NCI-H2171 (cell line): ENCODE data around the gene KBTBD6.
"Not testable (repeated sequence)": the region's sequence is repeated elsewhere in the genome, so short reads cannot be mapped to it uniquely, and the experiment has no call there.

ENCODE experiments used
- DNase-seq: peaks from one replicate; lab custom pipeline; 2025; lab: John Stamatoyannopoulos, UW

KBTBD6 gene, protein sequence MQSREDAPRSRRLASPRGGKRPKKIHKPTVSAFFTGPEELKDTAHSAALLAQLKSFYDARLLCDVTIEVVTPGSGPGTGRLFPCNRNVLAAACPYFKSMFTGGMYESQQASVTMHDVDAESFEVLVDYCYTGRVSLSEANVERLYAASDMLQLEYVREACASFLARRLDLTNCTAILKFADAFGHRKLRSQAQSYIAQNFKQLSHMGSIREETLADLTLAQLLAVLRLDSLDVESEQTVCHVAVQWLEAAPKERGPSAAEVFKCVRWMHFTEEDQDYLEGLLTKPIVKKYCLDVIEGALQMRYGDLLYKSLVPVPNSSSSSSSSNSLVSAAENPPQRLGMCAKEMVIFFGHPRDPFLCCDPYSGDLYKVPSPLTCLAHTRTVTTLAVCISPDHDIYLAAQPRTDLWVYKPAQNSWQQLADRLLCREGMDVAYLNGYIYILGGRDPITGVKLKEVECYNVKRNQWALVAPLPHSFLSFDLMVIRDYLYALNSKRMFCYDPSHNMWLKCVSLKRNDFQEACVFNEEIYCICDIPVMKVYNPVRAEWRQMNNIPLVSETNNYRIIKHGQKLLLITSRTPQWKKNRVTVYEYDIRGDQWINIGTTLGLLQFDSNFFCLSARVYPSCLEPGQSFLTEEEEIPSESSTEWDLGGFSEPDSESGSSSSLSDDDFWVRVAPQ

DNA sequence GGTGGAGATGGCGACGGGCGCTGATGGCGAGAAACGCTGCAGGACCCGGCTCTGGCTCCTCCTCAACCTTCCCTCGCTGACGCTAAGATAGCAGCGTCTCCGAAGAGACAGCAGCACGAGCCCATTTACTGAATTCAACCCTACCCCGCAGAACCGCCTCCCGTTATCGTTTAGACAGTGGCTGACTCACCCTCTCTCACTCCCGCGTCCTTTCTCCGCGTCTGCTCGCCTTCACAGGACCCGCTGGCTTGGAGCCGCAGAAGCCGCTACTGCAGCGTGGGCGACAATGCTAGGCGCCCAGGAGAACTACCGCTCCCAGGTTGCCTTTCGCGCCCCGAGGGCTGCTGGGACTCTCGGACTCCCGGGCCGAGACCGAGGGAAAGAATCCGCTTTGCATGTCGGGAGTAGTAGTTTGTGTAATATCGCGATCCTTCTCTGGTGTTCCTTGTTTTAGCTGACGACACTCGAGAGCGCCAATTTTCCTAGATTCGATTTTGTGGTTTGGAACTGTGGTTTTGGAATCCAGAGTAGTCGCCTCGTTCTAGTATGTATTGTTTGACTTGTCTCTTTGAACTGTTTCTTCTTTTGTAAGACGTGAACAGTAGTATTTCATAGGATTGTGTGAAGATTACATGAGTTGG is at the start of gene KBTBD6:
TSS of gene KBTBD6 (minus strand) at position 291 of the 641 bp plus-strand sequence. CDS start 291 bp downstream, outside the sequence.
- peak; percentile 90 for DNase-seq

DNA sequence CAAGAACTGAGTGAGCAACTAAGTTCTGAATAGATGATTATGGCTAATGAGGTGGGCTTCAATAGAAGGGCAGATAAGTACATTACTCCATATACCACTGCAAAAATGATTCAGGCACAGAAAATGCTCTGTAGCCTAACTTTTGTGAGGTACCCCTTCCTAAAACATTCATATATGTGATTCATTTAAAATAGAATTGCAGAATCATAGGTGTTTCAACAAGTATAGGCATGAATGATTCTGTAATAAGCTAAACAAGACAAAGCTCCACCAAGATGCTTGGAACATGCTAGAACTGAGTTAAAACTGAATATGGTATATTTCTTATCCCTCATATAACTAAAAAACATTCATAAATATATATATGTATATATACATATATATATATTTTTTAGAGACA is 49.6 kb upstream of the KBTBD6 start:
- no peak for DNase-seq

DNA sequence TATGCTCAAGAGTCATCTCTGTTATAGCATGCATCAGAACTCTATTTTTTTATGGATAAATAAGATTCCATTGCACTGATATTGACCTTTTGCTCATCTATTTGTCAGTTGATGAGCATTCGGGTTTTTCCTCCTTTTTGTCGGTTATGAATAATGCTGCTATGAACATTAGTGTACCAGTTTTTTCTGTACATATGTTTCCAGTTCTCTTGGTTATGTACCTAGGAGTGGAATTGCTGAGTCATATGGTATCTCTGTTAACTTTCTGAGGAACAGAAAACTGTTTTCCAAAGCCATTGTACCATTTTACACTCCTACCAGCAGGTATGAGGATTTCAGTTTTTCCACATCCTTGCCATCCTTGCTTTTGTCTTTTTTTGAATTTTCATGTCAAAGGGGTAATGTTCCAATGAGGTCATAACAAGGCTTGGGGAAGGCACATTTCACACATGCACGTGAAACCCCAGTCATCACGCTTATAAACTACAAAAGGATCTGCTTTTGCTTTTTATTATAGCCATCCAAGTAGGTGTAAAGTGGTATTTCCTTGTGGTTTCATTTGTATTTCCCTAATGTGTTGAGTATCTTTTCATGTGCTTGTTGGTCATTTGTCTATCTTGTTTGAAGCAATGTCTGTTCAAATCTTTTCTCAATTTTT is 47.1 kb upstream of the KBTBD6 start:
- DNase-seq: no peak

DNA sequence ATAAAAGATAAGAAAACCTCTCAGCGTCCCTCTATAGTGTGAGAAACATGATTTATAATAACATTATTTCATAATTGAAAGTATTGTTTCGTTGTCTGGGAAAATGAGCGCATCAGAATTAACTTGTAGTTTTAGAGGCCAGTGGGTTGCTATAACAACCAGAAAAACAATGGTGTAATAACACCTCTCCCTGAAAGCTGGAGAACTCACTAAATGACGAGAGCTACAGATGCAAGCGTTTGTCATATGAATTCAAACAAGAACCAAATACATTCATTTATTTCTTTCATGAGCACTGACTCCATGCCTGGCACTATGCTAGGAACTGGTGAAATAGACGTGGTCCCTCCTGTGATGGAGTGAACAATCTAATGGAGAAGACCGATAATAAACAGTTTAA is 45.4 kb upstream of the KBTBD6 start:
- no peak for DNase-seq

DNA sequence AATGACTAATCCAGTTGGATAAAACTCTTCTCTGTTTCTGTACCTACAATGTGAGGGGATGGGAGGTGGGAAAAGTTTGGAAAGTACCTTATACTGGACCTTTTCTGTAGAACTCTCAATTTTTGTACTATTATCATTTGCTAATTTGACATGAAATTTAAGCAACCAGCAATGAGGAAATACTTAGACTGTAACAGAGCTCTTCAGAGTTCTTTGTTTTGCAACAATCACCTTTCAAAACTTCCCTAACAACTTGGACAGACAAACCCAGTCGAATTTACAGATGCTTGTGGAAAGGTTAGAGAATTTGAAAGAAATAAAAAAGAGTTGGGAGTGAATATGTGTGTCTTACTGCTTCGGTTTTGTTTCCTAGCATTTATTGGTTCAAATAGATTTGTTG is 45.0 kb upstream of the KBTBD6 start:
- DNase-seq: no peak

DNA sequence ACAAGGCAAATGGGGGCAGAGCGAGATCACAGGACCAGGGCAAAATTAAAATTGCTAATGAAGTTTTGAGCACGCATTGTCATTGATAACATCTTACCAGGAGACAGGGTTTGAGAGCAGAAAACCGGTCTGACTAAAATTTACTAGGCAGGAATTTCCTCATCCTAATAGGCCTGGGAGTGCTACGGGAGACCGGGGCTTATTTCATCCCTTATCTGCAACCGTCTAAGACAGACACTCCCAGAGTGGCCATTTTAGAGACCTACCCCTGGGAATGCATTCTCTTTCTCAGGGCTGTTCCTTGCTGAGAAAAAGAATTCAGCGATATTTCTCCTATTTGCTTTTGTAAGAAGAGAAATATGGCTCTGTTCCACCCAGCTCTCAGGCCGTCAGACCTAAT is 43.0 kb upstream of the KBTBD6 start:
- not testable (repeated sequence) for DNase-seq

DNA sequence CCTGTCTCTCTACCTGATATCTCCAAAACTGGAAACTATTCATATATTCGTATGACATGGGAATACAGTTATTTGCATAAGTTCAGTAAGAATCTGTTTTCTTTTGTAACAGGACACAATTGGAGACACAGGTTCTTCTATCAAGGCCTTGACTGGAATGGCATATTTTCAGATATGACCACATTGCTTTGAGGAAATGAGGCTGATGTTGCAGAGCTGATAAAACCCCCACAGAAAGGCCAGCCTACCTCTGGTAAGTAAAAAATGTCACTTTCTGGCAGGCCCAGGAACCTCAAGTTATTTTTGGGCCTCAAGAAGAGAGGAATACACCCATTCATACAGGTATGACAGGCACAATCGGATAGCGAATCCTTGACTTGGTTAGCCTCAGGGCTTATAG is 29.5 kb upstream of the KBTBD6 start:
- DNase-seq: no peak

DNA sequence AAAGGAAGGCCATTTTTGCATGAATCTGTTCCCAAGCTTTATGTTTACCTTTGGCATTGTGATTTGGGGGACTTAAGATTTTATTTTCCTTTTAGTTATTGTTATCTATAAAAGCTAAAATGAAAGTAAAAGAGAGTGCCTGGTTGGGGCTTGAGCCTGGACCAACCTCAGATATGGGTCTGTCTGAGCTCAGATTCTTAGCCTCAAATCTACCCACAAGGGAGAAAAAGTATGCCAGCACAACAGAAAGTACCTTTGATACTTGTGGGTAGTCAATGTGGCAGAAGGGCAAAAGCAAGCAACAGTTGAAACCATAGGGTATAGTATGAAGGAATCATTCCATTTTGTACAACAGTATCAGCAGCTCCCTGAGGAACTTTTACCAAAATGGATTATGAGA is 26.6 kb upstream of the KBTBD6 start:
- no peak for DNase-seq

DNA sequence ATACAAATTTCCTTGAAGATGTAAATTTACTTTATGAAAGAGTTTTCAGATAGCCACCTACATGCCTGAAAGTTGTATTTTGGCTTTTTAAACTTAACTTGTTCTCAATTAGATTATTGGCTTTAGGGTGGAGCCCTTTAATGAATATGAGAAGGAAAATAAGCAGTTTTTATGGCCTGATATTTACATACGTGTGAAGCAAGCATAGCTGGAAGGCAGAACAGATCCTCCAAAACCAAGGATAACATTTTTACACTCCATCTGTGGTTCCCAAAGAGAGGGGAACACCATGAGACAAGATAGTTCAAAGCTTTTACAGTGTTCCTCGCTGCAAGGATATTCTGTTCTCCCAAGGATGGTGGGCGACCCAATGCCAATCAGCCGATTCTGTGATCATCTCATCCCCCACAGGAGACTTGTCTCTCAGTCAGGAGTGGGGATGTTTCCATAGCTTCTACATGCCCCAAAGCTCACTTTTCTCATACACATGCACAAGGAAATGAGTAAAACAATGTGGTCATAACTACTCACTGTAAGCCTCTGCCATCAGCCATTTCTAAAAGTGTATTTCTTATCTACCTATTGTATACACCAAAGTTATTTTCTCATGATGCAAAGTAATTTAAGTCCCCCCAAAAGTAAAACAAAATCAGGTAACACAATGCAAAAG is 24.6 kb upstream of the KBTBD6 start:
- no peak for DNase-seq

DNA sequence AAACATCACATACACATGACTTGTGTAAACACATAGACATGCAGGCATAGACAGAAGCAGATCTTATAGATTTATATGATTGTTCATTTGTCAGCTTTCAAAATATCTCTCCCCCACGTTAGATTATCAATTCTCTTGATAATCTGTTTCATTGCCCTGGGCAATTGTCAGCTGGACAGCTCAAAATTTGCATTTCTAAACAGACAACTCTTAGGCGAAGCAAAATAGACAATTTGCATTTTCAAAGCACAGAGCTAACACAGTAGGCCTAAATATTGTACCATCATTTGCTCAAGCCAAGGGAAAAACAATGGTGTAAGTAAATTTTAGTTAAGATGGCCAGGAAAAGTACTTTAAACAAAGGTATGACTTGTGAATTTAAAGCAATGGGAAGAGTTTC is 24.0 kb upstream of the KBTBD6 start:
- no peak for DNase-seq

DNA sequence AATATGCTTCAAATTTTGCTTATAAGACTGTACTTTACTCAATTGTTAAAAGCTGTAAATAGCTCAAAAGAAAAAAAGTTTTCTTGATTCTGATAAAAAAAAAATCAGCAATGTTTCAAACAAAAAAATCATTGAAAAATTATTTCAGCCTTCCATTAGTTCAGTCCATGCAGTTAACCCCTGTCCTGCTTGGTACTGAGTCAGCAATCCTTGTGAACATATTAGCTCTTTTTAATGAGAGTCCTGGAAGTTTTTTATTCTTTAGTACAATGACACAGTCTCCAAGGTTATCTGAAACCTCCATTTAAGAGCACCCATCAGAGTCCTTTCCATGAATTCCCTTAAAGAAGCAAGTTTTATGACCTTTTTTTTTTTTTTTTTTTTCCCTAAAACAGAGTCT is 21.4 kb upstream of the KBTBD6 start:
- DNase-seq: no peak

DNA sequence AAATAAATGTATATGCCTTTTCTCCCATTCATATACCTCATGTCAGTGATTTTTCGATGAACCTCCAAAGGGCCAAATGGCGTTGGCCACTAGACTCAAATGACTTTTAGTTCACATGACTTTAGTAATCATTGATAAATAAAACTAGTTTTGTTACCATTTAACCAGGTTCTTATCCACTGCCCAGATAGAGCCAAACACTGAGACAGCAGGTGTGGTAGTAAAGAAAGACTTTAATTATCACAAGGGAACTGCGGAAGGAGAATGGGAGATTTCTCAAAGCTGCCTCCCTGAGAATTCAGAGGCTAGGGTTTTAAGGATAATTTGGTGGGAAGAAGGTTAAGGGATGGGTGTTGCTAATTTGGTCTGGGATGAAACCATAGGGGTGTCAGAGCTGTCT is 19.4 kb upstream of the KBTBD6 start:
- no peak for DNase-seq

DNA sequence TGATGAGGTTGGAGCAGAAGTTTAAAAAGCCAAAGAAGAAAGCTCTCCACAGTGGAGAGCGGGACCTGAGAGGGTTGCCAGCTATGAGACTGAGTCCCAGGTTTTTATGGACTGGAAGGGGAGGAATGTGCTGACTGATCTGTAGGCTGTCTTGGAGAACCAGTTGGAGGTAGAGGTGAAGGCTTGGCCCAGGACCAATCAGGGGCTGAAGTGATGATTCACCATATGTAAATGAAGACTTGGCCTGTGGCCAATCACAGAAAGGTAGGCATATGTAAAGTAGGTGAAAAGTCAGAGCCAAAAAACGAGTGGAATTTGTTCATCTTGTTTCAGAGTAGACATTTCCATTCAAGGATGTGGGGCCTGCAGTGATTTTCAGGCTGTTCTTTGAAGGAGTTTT is 17.5 kb upstream of the KBTBD6 start:
- no peak for DNase-seq

DNA sequence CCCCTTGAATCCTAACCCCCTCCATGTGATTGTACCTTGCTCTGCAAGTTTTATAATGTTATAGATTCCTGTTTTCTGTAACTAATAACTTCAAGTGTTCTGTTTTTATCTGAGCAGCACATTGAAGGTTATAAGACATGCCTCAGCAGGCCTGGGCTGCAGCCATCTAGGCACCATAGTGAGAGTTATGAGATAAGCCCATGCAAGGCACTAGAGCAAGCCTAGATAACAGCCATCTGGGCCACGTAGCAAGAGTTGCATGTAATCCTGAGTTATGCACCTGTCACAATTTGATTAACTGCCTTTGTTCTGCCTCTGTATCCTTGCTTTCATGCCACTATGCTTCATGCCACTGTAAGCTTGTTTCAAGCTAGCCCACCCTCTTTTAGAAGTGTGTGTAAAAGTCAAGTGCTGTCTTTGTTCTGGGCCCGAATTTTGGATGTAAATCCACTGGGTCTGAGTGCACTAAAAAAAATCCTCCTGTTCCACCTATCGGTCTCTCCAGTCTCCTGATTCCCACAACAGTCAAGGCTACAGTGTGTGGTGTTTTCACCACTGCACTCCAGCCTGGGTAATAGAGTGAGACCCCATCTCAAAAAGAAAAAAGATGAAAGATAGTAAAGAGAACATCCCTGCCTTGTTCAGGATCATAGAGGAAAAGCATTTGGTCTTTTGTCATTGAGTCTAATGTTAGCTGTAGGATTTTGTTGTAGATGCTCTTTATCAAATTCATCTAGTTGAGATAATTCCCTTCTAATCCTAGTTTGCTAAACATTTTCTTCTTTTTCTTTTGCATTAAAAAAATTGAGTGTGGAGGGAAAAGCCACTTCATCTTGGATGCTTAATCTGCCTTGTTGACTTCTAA is 16.0 kb upstream of the KBTBD6 start:
- no peak for DNase-seq

DNA sequence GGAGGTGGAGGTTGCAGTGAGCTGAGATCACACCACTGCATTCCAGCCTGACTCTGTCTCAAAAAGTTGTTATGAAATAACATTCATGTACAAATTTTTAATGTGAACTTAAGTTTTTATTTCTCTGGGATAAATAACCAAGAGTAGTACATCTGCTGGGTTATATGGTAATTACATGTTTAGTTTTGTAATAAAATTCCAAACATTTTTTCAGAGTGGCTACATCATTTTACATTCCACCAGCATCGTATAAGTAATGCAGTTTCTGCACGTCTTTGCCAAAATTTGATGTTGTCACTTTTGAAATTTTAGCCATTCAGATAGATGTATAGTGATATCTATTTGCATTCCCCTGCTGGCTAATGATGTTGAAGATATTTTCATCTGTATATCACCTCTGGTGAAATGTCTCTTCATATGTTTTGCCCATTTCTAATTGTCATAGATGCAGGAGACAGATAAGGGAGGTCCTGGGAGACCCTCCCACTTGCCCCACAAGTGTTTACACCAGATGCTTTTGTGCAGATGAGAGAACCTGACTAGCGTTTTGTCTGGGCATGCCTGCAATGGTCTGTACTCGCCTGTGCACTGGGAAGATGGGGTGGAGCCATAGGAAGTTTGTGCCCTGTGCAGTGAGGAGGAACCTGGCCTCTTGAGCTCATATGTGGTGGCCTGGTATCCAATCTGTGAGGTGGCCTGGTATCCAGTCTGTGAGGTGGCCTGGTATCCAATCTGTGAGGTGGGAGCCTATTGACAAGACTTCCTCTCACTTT is 12.7 kb upstream of the KBTBD6 start:
- peak; percentile 10 for DNase-seq

DNA sequence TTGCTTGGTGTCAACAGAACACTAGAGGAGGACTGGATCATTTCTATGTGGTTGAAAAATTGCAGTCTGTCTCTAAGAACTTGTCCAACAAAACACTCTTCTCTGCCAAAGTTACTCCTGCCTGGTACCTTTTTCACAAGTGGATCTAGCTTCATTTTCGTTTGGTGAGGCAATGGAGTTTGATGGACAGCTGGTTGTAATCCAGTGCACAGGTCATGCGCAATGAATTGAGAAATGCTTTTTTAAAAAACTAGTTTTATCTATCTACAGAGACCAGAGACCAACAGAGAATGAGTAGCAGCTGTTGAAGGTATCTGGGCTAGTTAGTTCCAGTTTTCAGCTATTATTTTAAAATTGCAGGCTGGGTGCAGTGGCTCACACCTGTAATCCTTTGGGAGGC is 12.0 kb upstream of the KBTBD6 start:
- no peak for DNase-seq

DNA sequence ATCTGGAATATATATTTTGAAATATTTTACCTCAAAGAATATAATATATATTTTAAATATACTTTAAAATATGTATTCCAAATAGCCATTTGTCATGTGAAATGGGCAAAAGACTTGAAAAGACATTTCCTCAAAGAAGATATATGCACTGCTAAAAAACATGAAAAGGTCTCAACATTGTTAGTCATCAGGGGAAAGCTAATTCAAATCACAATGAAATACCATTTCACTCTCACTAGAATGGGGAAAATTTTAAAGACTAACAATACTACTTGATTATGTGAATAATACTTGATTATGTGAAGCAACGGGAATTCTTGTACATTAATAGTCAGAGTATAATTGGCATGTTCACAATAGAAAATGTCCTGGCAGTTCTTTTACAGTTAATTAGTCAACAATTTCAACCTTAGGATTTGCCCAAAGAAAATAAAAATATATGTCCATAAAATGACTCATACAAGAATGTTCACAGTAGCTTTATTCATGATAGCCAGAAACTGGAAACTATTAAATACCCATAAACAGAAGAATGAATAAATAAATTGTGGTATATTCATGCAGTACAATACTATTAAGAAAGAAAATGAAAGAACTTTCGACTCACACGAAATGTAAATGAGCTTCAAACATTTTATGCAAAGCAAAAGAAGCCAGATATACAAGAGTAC is 6.8 kb upstream of the KBTBD6 start:
- no peak for DNase-seq

DNA sequence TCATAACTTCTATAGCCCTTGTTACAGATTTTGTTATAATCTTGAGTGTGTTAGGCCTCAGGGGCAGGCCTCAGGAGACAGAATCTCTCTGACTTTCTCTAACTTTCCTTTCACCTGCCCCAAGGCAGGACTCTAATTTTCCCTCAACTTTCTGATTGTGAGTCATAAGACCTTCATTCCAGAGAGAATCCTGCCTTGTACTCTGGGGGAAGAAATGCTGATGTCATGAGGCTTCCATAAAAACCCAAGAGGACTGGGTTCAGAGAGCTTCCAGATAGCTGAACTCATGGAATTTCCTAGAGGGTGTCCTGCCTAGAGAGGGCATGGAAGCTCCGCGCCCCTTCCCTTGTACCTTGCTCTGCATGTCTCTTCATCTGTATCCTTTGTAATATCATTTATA is 5.3 kb upstream of the KBTBD6 start:
- DNase-seq: no peak

DNA sequence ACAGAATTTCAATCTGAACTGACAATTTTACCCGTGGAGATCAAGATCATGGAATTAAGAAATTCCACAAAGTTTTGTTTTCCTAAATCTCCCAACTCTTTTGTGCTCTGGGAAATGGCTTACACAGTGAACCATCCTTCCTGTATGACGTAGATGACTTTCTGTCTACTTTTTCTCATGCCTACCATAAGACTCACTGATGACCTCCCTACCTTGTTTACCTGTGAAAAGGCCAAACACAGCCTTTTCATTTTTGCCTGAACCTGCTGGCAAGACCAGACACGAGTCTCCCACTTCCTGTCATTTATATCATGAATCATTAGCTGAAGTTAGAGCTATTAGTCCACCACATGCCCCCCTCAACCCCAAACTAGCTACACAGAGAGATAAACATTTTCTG is 4.6 kb upstream of the KBTBD6 start:
- no peak for DNase-seq
